CD1c-positive myeloid dendritic cell (primary cell): ENCODE results near the gene CMC4.

Experiments used
- DNase-seq: peaks from one replicate; pipeline ENCODE4 v3.0.0-alpha.2; 2016; ENCODE audit errors: extremely low spot score

Gene CMC4

GRCh38 chrX:155070975-155071693, at the start of gene CMC4, which contains the start of the genes BRCC3 and MTCP1:
CMC4 (minus strand) TSS chrX:155071136; CDS start chrX:155064023, 7,113 bp downstream.
BRCC3 (plus strand) TSS chrX:155071508; CDS start chrX:155071528, 20 bp downstream.
MTCP1 (minus strand) TSS chrX:155071136; CDS start chrX:155066010, 5,126 bp downstream.
- DNase-seq = peak; percentile 83

GRCh38 chrX:155115174-155115819, 44.4 kb upstream of the CMC4 start:
- DNase-seq = peak; percentile 56

GRCh38 chrX:155113097-155113496, 42.2 kb upstream of the CMC4 start:
- DNase-seq = no peak

GRCh38 chrX:155112171-155112570, 41.2 kb upstream of the CMC4 start:
- no peak for DNase-seq

GRCh38 chrX:155108427-155108826, 37.5 kb upstream of the CMC4 start:
- no peak for DNase-seq

- no peak for DNase-seq
These were observed 35.0 kb upstream of the CMC4 start for GRCh38 chrX:155105919-155106318.

GRCh38 chrX:155094468-155095061, 23.6 kb upstream of the CMC4 start:
- DNase-seq = peak; percentile 42

GRCh38 chrX:155086961-155087735, 16.2 kb upstream of the CMC4 start:
- no peak for DNase-seq

GRCh38 chrX:155086202-155086840, 15.4 kb upstream of the CMC4 start:
- peak; percentile 32 for DNase-seq

GRCh38 chrX:155071694-155072280, 851 bp upstream of the CMC4 start:
- peak; percentile 23 for DNase-seq

GRCh38 chrX:155070663-155070974, 317 bp downstream of the CMC4 start:
- DNase-seq = no peak

- no peak for DNase-seq
These were observed 898 bp downstream of the CMC4 start for GRCh38 chrX:155070038-155070437.

GRCh38 chrX:155069414-155069813, 1.5 kb downstream of the CMC4 start:
- no peak for DNase-seq

- DNase-seq = peak; percentile 2
These were observed 2.8 kb downstream of the CMC4 start for GRCh38 chrX:155068165-155068564.

GRCh38 chrX:155065035-155065734, 5.8 kb downstream of the CMC4 start:
- no peak for DNase-seq

GRCh38 chrX:155061760-155062159, 9.2 kb downstream of the CMC4 start:
- DNase-seq = no peak

- DNase-seq = peak; percentile 61
These were observed 13.8 kb downstream of the CMC4 start for GRCh38 chrX:155056877-155057792.

GRCh38 chrX:155056471-155056870, 14.5 kb downstream of the CMC4 start:
- no peak for DNase-seq

GRCh38 chrX:155055494-155055893, 15.4 kb downstream of the CMC4 start:
- DNase-seq = no peak

GRCh38 chrX:155054255-155054654, 16.7 kb downstream of the CMC4 start:
- no peak for DNase-seq
